CD4-positive, alpha-beta T cell treated with Interleukin-15 for 4 hours (primary cell): Measurements from ENCODE around the gene SLC7A11.
"Not testable (repeated sequence)": the region's sequence is repeated elsewhere in the genome, so short reads cannot be mapped to it uniquely, and the experiment has no call there.

Source experiments
- DNase-seq: peaks from one replicate; pipeline ENCODE4 v3.0.0-alpha.2; 2020; ENCODE audit warnings: low spot score

The SLC7A11 gene

DNA sequence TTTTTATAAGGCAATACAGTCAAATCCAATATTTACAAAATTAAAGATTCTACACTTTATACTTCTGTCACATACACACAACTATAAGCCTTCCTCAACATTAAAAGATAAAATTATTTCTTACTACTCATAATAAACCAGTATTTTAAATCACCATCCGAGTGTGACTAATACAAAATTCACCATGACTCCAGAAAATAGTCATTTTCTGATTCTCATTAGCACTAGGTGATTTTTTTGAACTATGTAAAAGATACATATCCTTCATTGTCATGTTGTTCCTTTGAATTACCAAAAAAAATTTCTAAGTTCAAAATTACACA is 646 bp upstream of the SLC7A11 start:
- no peak for DNase-seq

DNA sequence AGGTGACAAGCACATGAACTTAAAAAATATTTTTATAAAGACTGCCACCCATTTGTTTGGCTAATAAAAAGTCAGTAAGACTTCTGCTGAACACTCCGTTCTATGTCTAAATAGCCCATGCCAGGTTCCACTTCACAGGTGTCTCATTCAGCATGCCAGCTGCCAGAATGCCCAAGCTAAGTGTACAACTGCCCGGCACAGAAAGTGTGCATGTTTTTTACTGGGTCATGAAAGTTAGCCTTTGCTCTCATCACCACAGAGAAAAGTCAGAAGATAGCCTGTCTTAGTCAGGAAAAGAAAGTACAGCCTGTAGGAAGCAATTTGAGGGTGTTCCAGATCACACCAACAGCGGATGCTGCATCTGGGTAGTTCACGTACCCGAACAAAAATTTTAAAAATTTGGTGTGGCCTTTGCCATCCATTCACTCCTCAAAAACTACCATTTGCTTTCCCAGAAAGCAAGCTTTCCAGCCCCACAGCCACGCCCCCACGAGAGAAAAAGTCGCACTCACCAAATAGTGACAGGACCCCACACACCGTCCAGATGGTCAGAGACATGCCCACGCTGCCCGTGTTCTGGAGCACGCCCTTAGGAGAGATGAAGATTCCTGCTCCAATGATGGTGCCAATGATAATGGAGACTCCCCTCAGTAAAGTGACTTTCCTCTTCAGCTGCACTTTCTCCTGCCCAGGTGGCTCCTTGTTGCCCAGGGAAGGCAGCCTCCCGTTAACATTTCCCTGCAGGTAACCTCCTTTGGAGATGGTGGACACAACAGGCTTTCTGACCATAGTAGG is 671 bp downstream of the SLC7A11 start:
- no peak for DNase-seq

DNA sequence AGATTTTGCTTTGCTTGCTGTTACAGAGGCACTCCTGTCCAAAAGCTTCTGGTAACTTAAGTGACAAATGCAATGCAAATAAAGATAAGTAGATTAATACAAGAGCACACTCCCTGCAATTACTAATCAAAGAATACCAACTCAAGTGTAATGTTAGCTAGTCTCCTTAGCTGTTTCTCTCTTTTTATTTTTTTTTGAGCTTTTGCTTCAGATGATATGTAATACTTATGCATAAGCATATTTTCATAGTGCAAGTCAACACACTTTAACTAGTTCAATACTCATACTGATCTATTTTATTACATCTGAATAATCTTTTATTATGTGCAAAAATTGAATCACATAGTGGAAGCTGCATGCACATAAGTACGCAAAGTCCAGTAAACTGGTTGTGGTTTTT is 2.7 kb downstream of the SLC7A11 start:
- DNase-seq: no peak

DNA sequence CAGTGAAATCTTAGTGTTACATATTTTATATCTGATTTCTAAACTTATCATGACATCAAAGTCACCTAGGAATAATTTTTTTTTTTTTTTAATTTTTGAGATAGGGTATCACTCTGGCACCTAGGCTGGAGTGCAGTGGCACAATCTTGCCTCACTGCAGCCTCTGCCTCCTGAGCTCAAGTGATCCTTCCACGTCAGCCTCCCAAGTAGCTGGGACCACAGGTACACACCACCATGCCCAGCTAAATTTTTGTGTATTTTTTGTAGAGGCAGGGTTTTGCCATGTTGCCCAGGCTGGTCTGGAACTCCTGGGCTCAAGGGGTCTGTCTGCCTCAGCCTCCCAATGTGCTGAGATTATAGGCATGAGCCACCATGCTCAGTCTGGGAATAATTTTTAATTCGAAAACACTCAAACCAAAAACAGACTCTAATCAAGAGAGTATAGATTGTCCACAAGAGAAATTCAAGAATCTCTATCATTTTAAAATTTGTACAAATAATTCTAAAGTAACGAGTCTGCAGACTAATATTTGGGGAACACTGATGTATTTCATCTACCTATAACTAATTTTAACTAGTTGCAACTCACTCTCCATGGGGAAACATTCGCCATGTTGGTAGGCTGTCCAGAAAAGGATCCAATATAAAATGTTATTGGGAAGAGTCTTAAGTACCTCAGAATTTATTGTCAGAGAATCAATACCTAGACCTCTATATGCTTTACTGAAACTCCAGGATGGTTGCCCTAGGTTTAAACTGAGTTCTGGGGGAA is 3.4 kb downstream of the SLC7A11 start:
- DNase-seq: no peak

DNA sequence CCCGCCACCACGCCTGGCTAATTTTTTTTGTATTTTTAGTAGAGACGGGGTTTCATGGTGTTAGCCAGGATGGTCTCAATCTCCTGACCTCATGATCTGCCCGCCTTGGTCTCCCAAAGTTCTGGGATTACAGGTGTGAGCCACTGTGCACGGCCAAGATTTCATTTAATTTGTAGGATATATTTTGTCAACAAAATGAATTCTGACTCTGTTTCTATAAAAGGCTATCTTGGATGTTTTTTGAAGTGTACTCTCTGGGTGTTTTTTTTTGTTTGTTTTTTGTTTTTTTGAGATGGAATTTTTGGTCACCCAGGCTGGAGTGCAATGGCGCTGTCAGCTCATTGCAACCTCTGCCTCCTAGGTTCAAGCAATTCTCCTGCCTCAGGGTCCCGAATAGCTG is 5.0 kb downstream of the SLC7A11 start:
- DNase-seq: not testable (repeated sequence)

DNA sequence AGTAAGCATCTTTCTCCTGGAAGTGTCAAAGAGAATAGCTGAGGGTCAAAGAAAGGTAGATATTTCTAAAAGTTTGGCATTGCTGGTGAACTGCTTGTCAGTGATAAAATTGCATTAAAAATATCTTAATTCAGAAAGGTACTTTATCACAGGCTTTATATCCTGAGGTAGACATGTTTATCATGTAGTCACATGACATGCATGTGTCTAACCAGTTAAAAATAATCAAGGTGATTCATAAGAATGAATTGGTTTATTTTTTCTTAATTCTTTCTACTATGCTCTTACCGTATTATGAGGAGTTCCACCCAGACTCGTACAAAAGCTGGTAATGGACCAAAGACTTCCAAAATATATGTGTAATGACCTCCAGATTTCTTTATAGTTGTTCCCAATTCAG is 6.1 kb downstream of the SLC7A11 start:
- no peak for DNase-seq

DNA sequence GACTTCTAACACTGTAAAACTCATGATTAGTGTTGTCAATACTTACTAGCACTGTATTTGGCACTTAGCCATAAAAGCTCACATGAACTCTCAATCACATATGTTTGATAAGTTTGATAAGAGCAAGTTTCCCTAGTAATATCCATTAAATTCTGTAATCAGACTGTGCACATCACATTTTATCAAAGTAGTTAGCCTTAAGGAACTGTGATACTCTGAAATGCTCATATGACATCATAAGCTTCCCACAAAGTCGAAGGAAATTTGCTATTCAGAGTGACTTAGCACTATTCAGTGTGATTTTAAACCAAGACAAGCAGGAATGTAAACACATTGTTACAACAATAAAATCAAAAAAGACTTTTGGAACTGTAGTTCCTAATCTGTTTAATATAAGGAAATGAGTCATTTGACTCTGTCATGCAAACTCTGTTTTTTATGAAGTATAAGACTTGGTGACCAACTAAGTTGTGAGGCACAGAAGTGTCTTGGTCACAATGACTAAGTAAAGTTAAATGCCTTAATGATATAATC is 6.7 kb downstream of the SLC7A11 start:
- DNase-seq: no peak

DNA sequence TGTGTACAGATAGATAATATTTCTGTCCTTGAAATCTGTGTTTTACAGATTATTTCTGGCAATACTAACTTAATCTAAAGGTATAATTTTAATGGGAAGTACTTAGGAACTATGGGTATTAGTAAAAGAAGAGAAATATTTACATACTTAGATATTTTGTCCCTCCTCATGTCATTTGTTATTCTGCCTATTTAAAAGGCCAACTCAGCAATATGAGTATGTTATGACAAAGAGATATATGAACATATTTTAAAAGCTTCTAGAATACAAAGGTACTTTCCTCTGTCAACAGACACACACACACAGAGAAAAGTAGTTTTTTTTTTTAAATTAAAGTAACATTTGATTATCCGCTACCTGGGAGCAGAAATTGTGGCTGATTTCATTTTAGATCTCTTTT is 7.9 kb downstream of the SLC7A11 start:
- no peak for DNase-seq

DNA sequence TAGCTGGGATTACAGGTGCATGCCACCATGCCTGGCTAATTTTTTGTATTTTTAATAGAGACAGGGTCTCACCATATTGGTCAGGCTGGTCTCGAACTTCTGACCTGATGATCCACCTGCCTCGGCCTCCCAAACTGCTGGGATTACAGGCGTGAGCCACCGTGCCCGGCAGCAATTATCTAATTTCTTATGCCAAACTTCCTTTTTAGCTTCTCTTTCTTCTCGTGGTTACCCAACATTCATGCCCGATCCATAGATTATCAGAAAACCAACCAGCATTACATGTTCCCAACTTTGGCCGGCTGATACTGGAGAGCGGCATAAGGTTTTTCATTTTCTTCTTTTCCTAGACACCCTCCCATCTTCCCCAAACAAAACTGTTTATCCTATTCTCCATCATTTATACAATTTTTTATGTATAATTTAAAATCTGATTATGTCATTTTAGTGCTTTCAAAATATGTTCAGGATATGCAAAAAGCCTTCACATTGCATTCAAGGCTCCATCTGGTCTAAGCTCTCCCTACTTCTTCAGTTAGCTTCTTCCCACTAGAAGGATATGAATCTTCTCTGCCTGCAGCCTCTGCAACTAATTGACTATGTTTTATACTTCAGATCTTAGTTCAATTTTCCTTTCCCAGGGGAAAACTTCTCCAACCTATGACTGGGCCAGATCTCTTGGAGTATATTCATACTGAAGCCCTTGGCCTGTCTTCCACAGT is 8.7 kb downstream of the SLC7A11 start:
- no peak for DNase-seq

DNA sequence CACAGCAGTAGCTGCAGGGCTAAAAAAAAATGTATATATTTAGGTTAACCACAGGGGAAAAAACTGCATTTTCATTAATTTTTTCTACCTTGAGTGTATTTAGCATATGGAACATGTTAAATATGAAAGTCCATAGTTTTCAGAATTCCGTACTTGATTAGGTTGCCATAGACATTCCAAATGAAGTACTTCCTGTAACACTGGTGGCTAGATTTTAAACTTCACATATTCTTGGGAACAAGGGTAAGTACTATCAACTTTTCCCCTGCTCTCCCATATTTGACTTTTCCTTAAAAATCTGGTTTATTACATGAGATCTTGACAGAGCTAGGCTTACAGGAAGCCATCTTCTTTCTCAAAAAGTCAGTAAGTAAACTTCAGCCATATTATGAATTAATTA is 9.8 kb downstream of the SLC7A11 start:
- no peak for DNase-seq

DNA sequence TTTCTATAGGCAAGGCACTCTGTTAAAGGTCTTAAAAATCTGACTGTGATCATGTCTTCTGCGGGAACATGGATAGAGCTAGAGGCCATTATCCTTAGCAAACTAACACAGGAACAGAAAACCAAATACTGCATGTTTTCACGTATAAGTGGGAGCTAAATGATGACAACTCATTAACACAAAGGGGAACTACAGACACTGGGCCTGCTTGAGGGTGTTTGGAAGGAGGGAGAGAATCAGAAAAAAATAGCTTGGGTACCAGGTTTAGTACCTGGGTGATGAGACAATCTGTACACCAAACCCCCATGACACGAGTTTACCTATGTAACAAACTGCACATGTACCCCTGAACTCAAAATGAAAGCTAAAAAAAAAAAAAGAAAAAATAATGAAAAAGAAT is 12.1 kb downstream of the SLC7A11 start:
- no peak for DNase-seq

DNA sequence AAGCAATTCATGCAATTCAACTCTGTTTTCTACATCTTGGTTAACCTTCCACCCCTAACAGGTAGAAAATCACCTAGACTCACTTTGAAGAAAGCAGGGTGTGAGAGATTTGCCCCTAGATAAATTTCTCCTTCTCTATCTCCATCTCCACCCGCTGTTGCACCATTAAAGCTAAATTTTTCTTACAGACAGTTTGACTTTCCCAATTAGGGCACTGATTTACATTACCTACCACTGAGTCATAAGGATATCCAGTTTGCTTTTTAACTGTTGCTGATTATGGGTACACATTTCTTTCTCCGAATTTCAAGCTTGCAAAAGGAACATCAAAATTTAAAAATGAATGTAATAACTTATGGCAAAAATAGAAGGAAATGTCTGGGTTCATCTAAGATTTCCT is 13.0 kb downstream of the SLC7A11 start:
- DNase-seq: no peak

DNA sequence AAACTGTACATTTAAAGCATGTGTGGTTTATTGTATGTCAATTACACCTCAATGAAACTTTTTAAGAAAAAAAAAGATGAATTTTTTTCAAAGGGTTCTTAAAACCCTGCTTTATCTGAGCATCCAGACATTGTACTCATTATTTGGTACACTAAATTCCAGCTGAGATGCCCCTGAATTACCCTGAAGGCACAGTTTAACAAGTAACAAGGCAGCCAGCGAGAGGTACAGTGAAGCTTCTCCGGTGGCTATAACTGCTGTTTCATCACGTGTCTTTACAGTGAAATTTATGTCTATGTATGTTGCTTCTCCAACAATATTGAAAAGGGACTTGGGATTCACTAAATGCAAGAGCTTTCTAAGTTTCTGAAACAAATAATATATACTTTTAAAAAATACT is 15.8 kb downstream of the SLC7A11 start:
- no peak for DNase-seq

DNA sequence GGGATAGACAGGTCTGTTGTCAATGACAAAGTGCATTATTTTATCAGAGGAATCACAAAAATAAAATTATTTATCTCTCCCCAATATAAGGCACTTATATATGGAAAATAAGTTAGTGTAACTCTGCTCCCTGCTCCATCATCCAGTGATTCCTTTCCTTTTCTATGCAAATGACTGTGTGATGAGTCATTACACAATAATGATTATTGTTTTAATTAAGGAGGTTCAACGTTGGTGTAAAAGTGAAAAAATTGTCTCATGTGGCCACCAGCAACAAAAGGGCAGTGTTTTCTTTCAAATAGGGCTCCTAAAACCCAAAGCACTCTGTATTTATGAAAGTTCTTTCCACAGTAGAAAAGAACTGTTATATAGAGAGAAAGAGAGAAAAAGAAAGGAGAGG is 16.7 kb downstream of the SLC7A11 start:
- DNase-seq: no peak

DNA sequence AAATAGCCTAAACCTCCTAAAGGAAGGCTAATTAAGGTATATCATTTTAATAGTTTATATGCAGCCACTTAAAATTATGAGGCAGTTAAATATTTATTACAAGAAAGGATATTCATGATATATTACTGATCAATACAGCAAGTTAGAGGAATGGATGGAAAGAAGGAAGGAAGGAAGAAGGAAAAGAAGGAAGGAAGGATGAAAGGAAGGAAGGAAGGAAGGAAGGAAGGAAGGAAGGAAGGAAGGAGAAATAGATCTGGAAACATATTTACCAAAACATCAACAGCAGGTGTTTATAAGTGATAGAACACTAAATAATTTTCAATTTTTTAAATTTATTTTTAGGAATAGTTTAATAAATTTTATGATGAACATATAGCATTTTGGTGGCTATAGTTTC is 17.5 kb downstream of the SLC7A11 start:
- DNase-seq: no peak

DNA sequence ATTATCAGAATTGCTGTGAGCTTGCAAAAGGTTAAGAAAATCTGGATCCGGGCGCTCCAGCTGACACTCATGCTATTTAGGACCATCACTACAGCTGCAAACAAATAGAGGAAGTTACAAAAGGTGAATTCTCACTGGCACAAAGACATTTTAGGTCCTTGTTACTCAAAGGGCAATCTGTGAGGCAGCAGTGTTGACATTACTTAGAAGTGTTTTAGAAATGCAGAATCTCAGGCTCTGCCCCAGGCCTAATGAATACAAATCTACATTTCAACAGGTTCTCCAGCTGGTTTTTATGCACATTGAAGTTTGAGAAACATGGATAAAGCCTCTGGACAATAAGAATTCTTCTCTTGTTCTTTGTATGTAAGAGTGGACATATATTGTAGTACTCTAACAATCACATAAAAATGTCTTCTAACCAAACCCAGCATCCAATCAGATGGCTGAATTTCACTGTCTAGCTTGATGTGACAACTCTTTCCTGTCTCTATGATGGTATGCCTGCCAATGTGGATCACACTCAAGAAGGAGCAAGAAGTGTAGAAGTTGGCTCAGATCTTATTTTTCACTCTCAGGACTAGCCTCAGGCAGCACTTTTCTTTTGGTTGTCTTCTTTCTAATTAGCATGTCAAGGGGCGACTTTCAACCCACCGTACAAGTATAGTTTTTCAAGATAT is 18.8 kb downstream of the SLC7A11 start:
- DNase-seq: no peak

DNA sequence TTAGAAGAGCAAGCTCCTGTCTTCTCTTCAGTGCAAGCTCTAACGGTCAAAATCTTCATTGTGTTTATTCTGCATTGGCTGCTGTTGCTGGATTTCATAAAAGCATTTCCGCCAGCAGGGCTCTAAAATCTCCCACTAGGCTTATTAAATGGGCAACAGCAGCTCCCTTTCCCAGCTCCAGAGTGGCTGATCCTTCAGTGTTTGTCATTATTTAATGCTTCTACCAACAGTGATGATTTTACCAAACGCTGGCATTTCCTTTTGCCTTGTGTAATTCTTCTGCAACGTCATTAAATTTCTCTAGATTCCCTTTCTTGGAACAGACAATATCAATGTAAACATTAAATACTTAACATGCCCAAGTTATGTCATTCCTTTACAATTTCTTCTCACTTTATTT is 20.1 kb downstream of the SLC7A11 start:
- DNase-seq: no peak

DNA sequence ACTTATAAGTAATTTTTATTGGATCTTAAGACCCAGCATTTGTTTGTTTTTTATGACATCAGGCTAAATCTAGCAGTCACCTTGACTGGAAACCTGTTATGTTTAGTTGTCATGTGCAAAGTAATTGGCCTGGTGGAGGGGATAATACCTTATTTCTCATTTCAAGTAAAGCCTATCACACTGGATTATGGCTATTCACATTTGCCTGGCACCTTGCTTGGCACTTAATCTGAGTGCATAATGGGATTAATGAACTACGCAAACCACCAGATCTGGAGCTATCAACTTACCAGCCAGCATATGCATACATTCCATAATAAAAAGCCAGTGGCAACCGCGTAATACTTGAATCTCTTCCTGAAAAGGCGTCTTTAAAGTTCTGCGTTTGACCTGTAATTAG is 23.2 kb downstream of the SLC7A11 start:
- DNase-seq: no peak

DNA sequence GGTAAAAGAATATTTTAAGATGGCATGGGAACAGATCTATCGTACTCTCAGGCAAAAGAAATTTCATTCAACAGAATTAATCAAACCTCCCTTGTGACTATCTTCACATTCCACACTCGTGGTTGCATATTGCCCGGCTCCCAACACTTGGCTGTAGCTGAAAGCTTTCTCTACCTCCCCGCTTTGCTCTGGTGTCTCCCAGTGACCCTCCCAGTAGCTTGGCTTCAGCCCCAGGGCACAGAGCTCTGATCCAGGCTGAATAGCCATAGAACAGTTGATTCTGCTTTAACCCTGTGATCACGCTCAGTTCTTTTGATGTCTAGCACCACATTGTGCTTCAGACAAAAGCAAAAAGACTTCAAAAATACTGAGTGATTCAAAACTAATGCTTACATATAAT is 24.6 kb downstream of the SLC7A11 start:
- no peak for DNase-seq

DNA sequence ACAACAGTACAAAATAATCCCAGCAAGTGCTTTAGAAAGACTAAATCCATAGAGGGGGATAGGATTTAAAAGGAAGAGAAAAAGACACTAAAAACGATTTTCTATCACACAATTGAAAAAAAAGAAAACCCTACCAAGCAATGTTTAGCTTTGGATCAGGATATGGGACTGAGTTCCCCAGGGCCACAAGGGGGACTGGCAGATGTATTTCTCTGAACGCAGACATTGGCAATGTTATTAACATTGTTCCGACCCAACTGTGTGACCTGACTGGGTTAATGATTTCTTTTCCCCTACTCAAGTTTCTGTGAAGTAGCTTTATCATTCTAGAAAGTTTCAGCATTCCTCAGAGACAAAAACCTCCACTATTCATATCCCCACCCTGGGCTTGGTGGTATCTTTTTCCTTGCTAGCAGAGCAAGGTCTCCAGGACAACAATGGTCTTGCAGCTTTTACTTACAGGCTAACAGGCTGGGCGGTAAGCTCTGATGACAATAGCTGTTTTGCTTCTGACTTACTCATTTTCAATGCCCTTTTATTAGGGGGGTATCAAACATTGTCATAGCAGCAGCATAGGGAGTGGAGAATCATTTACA is 25.8 kb downstream of the SLC7A11 start:
- no peak for DNase-seq

DNA sequence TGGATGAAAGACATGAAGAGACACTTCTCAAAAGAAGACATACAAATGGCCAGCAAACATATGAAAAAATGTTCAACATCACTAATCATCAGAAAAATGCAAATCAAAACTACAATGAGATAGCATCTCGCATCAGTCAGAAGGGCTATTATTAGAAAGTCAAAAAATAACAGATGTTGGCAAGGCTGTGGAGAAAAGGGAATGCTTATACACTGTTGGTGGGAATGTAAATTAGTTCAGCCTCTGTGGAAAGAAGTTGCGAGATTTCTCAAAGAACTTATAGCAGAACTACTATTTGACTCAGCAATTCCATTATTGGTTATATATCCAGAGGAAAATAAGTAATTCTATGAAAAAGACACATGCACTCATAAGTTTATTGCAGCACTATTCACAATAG is 31.6 kb downstream of the SLC7A11 start:
- not testable (repeated sequence) for DNase-seq

DNA sequence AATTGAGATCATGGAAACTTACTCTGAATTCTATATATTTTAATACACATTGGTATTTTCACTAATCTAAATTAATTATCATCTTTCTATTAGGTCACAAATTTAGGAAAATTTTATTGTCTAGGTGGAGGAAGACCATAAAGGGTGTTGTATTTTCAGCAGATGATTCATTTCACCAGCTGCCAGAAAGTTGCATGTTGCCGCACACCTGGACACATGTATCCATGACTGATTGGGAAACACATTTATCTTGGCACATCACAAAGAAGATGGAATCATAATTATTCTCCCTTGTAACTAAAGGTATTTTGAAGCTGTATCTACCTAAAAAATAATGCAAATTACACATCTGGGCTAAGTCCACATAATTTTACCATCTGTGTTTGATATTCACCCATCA is 33.1 kb downstream of the SLC7A11 start:
- DNase-seq: no peak
